Heart right ventricle (tissue), 16 donors: ENCODE results near the gene HOPX. TPM values are rescaled to one million over a fixed set of nuclear protein-coding genes. Genes with fewer than 3 reads are reported as not detected.

Experiments
- ATAC-seq, 8 donors: fragments of 200-7000 bp; cut with Tn5 transposase; one replicate each; pipeline ENCODE4 v1.9.1; 2020; ENCODE audit warnings: mild to moderate bottlenecking in 8 of 8, moderate library complexity in 8 of 8, moderate number of reproducible peaks in 1 of 8
- DNase-seq, 2 donors: peaks; one replicate each; pipeline ENCODE4 v3.0.0-alpha.2; 2020
- H3K27ac ChIP-seq, 10 donors: fragments of 200-600 bp; sonication (generic) in 2 of 10; one replicate each; pipeline versions ENCODE4 v1.5.0 to v1.8.0; 2020 to 2022; ENCODE audit warnings: mild to moderate bottlenecking in 3 of 10
- H3K27me3 ChIP-seq, 7 donors: fragments of 200-600 bp; one replicate each; pipeline ENCODE4 v1.8.0; 2021 to 2022; ENCODE audit warnings: mild to moderate bottlenecking in 2 of 7
- H3K36me3 ChIP-seq, 9 donors: fragments of 200-600 bp; sonication (generic) in 1 of 9; one replicate each; pipeline versions ENCODE4 v1.5.0 to v1.8.0; 2020 to 2022; ENCODE audit warnings: mild to moderate bottlenecking in 2 of 9
- H3K4me1 ChIP-seq, 9 donors: fragments of 200-600 bp; sonication (generic) in 1 of 9; one replicate each; pipeline versions ENCODE4 v1.5.0 to v1.8.0; 2020 to 2022; ENCODE audit warnings: mild to moderate bottlenecking in 4 of 9
- H3K4me3 ChIP-seq, 10 donors: fragments of 200-600 bp; sonication (generic) in 2 of 10; one replicate each; pipeline versions ENCODE4 v1.5.0 to v1.8.0; 2020 to 2022; ENCODE audit warnings: mild to moderate bottlenecking in 7 of 10, moderate library complexity in 2 of 10
- H3K9me3 ChIP-seq, 11 donors: fragments of 200-600 bp in 10 of 11; sonication (generic) in 2 of 11; one replicate each; pipeline versions ENCODE4 v1.5.0 to v1.8.0; 2013 to 2022; ENCODE audit warnings: mild to moderate bottlenecking in 2 of 11, control low read depth in 1 of 11, moderate library complexity in 1 of 11
- CTCF ChIP-seq, 9 donors: fragments of 200-600 bp; sonication (generic) in 2 of 9; IDR thresholded peaks; one replicate each; pipeline versions ENCODE4 v1.5.0 to v1.8.0; 2021 to 2022; ENCODE audit warnings: antibody characterized with exemption in 9 of 9, mild to moderate bottlenecking in 5 of 9, moderate library complexity in 1 of 9
- WGBS, 2 donors: extraction: QIAGEN DNeasy Blood & Tissue Kit; methylation state at CpG; one replicate each; pipeline ENCODE4 v1.1.7; 2013; ENCODE audit warnings: inconsistent platforms in 1 of 2; 5-methylcytosine and 5-hydroxymethylcytosine counted together
- intact Hi-C, 10 donors: fragments of 100-400 bp; cut with DNase I; formaldehyde crosslinking; loops; one replicate each; pipeline versions ENCODE4 v1.11.1 to v1.14.2; 2022
- polyA plus RNA-seq, 2 donors: library from polyadenylated mRNA; stranded (reverse); fragments of 200-250 nt; gene quantifications; one replicate each; pipeline ENCODE4 v1.2.3, GENCODE V29; 2013
- total RNA-seq, 10 donors: library from RNA; stranded (reverse); fragmentation: NEBNext Ultra II Directional in 3 of 10; extraction: Animal tissue kit (Norgen Biotek cat#: 25700) in 3 of 10; gene quantifications; one replicate each; pipeline versions ENCODE4 v1.2.1 to v1.2.4, GENCODE V29; 2021 to 2023
- donor health status: Arrhythmogenic right ventricular cardiomyopathy.
- donor health status: ischemic (EF 13 %, LVEDD 7.1; RV severe dilation, severe dysfunction).
- donor health status: healthy with polysubstance abuse.
- donor health status: DM: no; HTN: yes; CAD: no.
- donor health status: DM: no; HTN: no; CAD: no.
- donor health status: ischemic (EF 25% LVEDD 6.9; RV normal size, moderate dysfunction).
- donor health status: ischemic (EF 25% LVEDD 5.7; RV mildly dilated, moderate dysfunction).
- donor health status: healthy.
- donor health status: DM: yes; HTN: yes; CAD: no.
- donor health status: Ischemic cardiomyopathy.
- donor health status: ischemic (EF 35%, LVEDD 5.7; RV mildly dilated, moderate dysfunction).
- donor health status: nonischemic (EF 11% LVEDD 7.7; RV severe dilation, severe dysfunction).
- donor health status: DM: yes; HTN: yes; CAD: no.
- donor health status: PGD.
- donor health status: ischemic (EF 29% LVEDD 5.4; RV normal size, mild dysfunction).
- donor health status: nonischemic (EF 23%, LVEDD 6.1; RV moderate dilation, normal function).

The HOPX gene
- total and polyA plus RNA-seq, 12 donors: 0.39 to 90.9 (median 10.4) TPM

- Histone ChIP-seq H3K27ac (no peak overlapping the region), H3K27me3 (peaks cover 0 to 28% (median 5%) of the 10 kb centered on the region in 7 donors), H3K4me1 (no peaks in the 10 kb centered on the region), H3K36me3 (no peaks in the 10 kb centered on the region), H3K4me3 (no peak overlapping the region), H3K9me3 (peaks cover 0 to 6% (median 0%) of the 10 kb centered on the region in 11 donors)
- no peak for TF ChIP-seq CTCF (IDR thresholded peaks at IDR 0.05)
- DNase-seq (no peak), ATAC-seq (no peak)
- intact Hi-C loops: no loop called here
- WGBS, 2 donors: 77 to 79% methylated on average over 3 of the region's 3 CpGs
Measured at GRCh38 chr4:56603297-56603696, 77.8 kb downstream of the HOPX start.

Other genes with a start within 250 kb of the HOPX start
- gene PPAT, start 245.7 kb downstream of the HOPX start, total RNA-seq: 1 to 10 TPM; 1.8 to 5.2 (median 3.1) TPM
- gene PPAT, start 245.7 kb downstream of the HOPX start, polyA plus RNA-seq: 1 to 10 TPM in 1 of 2 donors, under 1 TPM in 1; 0.66 to 2.7 TPM
- 10 to 100 TPM; 20.2 to 32.5 (median 24.7) TPM for gene PAICS, start 245.0 kb downstream of the HOPX start, total RNA-seq
- gene PAICS, start 245.0 kb downstream of the HOPX start, polyA plus RNA-seq: 10 to 100 TPM; 14.0 to 36.9 TPM
- 10 to 100 TPM; 36.7 to 54.5 (median 41.8) TPM for gene SRP72, start 213.7 kb downstream of the HOPX start, total RNA-seq
- 10 to 100 TPM; 22.8 to 27.4 TPM for gene SRP72, start 213.7 kb downstream of the HOPX start, polyA plus RNA-seq
- gene ARL9, start 175.5 kb downstream of the HOPX start, total RNA-seq: under 1 TPM in 1 of 10 donors, not detected in 9; 0.19 TPM
- under 1 TPM in 1 of 2 donors, not detected in 1; 0.09 TPM for gene ARL9, start 175.5 kb downstream of the HOPX start, polyA plus RNA-seq
- gene SPINK2, start 140.4 kb upstream of the HOPX start, total RNA-seq: under 1 TPM in 2 of 10 donors, not detected in 8; 0.64 to 0.74 TPM
- not detected for gene SPINK2, start 140.4 kb upstream of the HOPX start, polyA plus RNA-seq
- 10 to 100 TPM; 22.4 to 36.8 (median 28.6) TPM for gene REST, start 226.6 kb upstream of the HOPX start, total RNA-seq
- 1 to 10 TPM; 3.3 to 4.8 TPM for gene REST, start 226.6 kb upstream of the HOPX start, polyA plus RNA-seq